GM18511 (cell line): Measurements from ENCODE around the gene KRTAP19-1.
"Not testable (repeated sequence)": the region's sequence is repeated elsewhere in the genome, so short reads cannot be mapped to it uniquely, and the experiment has no call there.

Experiments
- ATAC-seq: cut with Tn5 transposase; IDR thresholded peaks from one replicate; pipeline ENCODE4 v1.9.1; 2021; ENCODE audit warnings: mild to moderate bottlenecking, moderate library complexity; ENCODE audit not compliant: unreplicated experiment

KRTAP19-1 gene

GRCh38 chr21:30480145-30480544 is at the start of gene KRTAP19-1:
Gene KRTAP19-1 (minus strand): TSS chr21:30480367. CDS start chr21:30480317, 50 bp downstream.
- no peak for ATAC-seq

GRCh38 chr21:30518876-30519275 is 38.7 kb upstream of the KRTAP19-1 start:
- ATAC-seq = no peak

DNA sequence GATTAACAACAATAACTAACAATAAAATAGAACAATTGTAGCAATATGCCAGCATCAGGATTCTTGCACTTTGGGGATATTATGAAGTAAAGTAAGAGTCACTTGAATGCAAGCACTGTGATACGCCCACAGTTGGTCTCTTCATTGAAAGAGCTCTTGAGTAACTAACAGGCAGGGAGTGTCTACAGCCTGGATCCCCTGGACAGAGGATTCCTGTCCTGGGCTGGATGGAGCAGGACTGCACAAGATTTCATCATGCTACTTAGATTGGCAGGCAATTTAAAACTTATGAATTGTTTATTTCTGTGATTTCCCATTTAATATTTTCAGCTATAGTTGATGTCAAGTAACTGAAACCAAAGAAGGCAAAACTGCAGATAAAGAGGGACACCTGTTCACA is 35.5 kb upstream of the KRTAP19-1 start:
- no peak for ATAC-seq

DNA sequence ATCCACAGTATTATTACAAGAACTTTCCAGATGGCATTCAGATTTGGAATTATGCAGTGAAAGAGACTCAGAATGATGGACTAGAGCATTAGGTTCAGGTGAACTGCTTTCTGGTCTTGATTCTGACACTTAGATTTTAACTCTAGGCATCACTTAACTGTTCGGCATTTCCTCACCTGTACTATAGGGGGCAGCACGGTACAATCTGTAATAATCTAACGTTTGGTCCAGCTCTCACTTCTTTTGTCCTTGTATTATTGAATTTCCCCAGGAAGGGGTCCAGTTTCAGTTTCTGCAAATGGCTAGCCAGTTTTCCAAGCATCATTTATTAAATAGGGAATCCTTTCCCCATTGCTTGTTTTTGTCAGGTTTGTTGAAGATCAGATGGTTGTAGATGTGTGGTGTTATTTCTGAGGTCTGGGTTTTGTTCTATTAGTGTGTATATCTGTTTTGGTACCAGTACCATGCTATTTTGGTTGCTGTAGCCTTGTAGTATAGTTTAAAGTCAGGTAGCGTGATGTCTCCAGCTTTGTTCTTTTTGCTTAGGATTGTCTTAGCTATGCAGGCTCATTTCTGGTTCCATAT is 25.5 kb upstream of the KRTAP19-1 start:
- not testable (repeated sequence) for ATAC-seq

- no peak for ATAC-seq
Measured at GRCh38 chr21:30502041-30502440, 21.9 kb upstream of the KRTAP19-1 start, which contains the start of gene KRTAP19-5. Gene KRTAP19-5 (minus strand): TSS chr21:30502141. CDS start chr21:30502090, 51 bp downstream.

DNA sequence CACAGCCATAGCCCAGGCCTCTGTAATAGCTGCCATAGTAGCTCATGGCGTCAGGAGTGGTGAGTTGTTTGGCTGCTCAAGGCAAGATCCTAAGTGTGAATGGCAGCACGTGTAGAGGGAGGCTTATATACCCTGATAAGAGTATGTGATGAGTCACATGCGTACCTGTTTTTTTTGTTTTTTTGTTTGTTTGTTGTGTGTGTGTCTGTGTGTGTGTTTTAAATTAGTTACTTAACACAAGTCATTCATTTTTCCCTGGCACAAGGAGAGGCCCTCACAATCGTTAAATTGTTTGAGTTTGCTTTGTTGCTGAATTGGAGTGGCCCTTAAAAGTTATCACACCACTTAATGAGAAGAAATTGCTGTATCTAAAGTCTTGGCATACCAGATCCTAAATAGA is 16.9 kb upstream of the KRTAP19-1 start, which contains the start of gene KRTAP19-4:
TSS of gene KRTAP19-4 (minus strand) at position 101 of the 400 bp plus-strand sequence. CDS start at position 46, 55 bp downstream.
- ATAC-seq = no peak

GRCh38 chr21:30491963-30492428 is 11.8 kb upstream of the KRTAP19-1 start, which contains the start of gene KRTAP19-3:
Gene KRTAP19-3 (minus strand): TSS chr21:30492013. CDS start chr21:30491957, 56 bp downstream.
- no peak for ATAC-seq

DNA sequence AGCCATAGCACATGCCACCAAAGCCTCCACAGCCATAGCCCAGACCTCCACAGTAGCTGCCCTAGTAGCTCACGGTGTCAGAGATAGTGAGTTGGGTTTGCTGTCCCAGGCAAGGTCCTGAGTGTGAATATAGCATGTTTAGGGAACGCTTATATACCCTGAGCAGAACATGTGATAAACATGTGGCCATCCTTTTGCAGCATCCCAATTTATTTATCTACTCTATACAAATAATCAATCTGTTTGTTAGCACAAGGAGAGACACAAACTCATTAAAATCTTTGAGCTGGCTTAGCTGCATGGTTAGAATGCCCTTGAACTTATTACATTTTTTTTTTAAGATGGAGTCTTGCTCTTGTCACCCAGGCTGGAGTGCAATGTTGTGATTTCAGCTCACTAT is 7.2 kb upstream of the KRTAP19-1 start, which contains the start of gene KRTAP19-2:
TSS of gene KRTAP19-2 (minus strand) at position 101 of the 400 bp plus-strand sequence. CDS start at position 13, 88 bp downstream.
- no peak for ATAC-seq

- no peak for ATAC-seq
Measured at GRCh38 chr21:30486180-30486579, 6.0 kb upstream of the KRTAP19-1 start.

DNA sequence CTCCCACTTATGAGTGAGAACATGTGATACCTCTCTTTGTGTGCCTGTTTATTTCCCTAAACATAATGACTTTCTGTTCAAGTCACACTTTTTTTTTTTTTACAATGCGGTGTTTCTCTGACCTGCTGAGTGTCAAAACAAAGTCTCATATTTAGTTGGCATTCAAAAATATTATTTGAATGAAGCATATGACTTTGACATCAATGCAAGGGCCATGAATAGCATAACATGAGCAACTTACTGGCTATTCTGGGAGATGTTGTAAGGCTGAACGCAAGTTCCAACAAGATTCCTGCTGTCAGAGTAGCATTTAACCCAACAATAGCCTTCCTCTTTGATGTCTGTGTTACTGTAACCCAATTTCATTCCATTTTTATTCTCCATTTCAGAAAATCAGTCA is 2.0 kb upstream of the KRTAP19-1 start:
- no peak for ATAC-seq

DNA sequence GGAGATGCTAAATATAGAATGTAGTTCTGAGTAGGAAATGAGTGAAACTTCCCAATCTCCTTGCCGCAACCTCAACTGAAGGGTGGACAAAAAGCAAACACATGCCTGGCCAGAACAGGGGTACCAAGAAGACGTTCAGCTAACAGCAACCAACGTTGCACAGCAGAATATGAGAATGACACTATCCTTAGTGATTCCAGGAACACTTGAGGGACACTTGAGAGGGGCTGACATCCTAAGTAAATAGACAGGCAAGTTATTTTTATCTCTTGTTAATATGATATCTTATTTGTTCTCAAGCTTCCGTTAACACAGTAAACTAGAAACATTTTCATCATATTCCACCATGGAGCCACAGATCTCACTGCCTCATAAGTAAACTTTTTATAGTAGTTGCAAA is 908 bp downstream of the KRTAP19-1 start:
- ATAC-seq = no peak

DNA sequence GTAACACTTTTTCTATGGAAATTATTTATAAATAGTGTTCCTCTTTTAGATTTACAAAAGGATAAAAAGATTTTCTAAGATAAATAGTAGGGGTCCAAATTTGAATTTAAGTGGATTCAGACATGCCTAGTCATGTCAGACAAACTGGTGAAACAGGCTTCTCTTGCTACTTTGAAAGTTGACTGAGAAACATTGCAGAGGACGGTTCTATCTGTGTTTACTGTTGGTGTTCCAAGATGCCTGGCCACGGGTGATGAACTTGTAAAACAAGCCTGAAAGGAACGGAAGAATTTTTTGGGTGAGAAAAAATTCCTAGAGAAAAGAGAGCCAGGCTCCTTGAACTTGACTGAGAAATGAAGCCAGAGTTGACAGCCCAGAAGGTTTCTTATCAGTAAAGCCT is 2.2 kb downstream of the KRTAP19-1 start:
- ATAC-seq = no peak

DNA sequence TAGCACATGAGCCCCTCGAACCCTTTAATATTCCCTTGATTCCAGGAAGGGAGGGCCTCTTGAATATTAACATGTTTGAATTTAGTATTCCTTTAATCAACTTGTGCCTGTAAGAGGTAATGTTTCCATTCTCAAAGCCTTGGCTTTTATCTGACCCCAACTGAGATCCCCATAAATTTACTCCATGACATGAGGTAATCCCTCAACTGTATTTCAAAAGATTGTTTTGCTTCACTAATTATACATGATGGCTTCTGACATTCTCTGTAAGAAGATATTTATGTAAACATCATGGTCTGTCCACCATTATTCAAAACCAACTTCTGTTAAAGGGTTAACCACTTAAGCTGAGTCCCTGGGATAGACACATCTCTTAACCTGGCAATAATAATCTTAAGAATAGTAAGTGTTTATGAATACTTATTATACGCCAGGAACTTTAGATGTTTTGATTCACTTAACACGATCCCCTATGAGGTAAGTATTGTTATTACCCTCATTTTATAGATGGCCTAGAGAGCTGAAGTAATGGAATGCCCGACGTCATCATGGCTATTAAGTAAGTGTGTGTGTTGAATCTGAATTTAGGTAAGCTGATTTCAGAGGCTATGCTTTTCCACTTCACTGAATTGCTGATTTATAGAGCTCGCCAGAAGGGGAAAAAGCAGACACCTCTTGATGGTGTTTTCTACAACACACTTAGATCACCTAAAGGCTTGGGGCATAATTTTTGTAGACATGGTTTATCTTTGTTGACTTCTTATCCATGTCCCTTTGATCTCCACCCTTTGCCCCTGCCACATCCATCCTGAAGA is 11.1 kb downstream of the KRTAP19-1 start:
- no peak for ATAC-seq

DNA sequence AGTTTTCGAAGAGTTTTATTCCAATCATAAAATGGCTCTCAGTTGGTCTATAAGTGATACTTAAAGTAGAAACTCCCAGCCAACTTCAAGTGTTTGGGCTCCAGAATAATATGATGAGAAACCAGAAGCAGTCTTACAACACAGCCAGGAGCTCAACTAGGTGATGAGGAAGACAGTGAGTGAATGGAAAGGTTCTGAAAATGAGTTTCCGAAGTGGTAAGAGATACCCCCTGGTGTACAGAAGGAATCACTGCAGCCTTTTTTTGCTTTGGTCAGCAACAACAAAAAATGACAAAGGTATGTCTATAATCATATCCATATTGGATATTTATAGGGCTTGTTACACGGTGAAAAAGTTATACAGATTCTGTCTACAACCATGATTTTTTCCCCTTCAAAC is 16.5 kb downstream of the KRTAP19-1 start:
- ATAC-seq = no peak

- ATAC-seq = no peak
Measured at GRCh38 chr21:30448514-30448913, 31.7 kb downstream of the KRTAP19-1 start.

DNA sequence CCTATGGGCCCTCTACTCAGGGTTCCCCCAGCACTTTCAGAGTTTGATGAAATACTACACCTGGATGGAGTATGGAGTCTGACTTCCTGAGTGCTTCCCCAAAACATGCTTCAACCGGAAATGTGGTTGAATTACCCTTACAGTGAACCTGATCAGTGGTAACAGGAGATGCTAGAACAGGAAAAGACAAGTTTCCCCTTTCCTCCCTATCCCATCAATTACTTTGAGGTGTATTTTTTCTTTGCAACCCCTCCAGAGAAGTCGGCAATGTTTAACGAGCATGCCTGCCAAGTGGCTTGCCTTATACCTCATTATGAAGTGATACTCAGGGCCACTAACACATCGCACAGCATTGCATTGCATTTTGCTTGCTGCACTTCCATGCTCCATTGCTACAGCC is 33.1 kb downstream of the KRTAP19-1 start:
- ATAC-seq = no peak

DNA sequence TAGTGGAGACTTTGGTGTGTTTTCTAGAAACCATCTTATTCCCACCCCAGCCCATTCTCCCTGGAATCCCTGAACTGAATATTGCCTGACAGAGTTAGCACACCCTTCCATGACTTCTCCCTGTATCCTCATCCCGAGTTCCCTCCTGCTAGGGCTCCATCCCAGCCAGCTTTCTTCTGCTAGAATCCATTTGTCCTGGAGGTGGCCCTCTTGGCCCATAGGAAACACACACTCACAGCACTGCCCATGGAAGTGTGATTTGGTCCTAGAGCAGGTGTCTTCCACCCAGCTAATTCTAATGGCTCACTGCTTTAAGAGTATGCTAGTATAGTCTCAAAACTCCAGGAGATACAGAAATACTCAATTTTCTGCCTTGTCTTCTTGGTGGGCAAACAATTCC is 36.0 kb downstream of the KRTAP19-1 start:
- ATAC-seq = no peak

- no peak for ATAC-seq
Measured at GRCh38 chr21:30443226-30443625, 36.9 kb downstream of the KRTAP19-1 start.

GRCh38 chr21:30439975-30440374 is 40.2 kb downstream of the KRTAP19-1 start, which contains the start of gene KRTAP15-1:
Gene KRTAP15-1 (plus strand): TSS chr21:30440275. CDS start chr21:30440328, 53 bp downstream.
- no peak for ATAC-seq

DNA sequence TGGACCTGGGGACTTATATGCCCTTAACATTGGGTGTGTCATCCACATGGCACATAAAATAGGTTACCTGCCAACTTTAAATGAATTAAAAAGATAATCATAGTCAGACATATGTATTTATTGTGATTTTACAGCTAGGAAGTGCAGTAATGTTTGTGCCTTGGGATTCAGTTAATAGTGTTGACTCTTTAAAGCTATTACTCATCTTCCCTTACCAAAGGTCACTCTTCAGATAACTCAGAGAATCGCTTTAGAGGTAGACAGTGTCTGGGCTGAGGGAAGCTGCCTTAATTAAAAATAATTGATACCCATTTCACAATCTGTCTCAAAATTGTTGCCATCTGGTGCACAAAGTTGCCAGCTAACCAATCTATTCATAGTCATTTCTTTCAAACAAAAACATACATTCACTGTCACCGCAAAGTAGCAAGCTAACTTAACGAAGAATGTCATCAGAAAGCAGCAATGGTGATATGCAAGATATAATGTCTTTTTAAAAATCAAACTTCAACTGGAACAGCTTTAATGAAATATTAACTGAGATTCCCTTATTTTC is 43.1 kb downstream of the KRTAP19-1 start:
- no peak for ATAC-seq

- ATAC-seq = no peak
Measured at GRCh38 chr21:30434033-30434631, 46.0 kb downstream of the KRTAP19-1 start.
